ENCODE data around the gene ULBP3.

Gene ULBP3

GRCh38 chr6:150046943-150047342, 22.0 kb downstream of the ULBP3 start:
- no peak overlapping the region for H3K4me3 ChIP-seq (ENCODE audit: low read depth, low read length)
- DNase-seq (ENCODE audit: low read depth) = no peak
- TF ChIP-seq CTCF (IDR thresholded peaks at IDR 0.05; ENCODE audit: control insufficient read depth, extremely low read depth, insufficient read depth) = no peak

GRCh38 chr6:150044621-150045145, 24.2 kb downstream of the ULBP3 start:
- TF ChIP-seq CTCF (IDR thresholded peaks at IDR 0.05; ENCODE audit: control insufficient read depth, extremely low read depth, insufficient read depth) = no peak
- H3K4me3 ChIP-seq (ENCODE audit: low read depth, low read length) = no peak overlapping the region
- DNase-seq (ENCODE audit: low read depth) = no peak

- no peak for DNase-seq (ENCODE audit: low read depth)
- H3K4me3 ChIP-seq (ENCODE audit: low read depth, low read length) = no peak overlapping the region
These were observed 25.2 kb downstream of the ULBP3 start for GRCh38 chr6:150043501-150044412.

GRCh38 chr6:150043096-150043495, 25.8 kb downstream of the ULBP3 start:
- H3K4me3 ChIP-seq (ENCODE audit: low read depth, low read length) = no peak overlapping the region
- DNase-seq (ENCODE audit: low read depth) = no peak
- TF ChIP-seq CTCF (IDR thresholded peaks at IDR 0.05; ENCODE audit: control insufficient read depth, extremely low read depth, insufficient read depth) = no peak

More at GRCh38 chr6:150043501-150044412, 25.2 kb downstream of the ULBP3 start:
- TF ChIP-seq CTCF (IDR thresholded peaks at IDR 0.05; ENCODE audit: control insufficient read depth, extremely low read depth, insufficient read depth) = no peak

- TF ChIP-seq CTCF (IDR thresholded peaks at IDR 0.05; ENCODE audit: control insufficient read depth, extremely low read depth, insufficient read depth) = no peak
- H3K4me3 ChIP-seq (ENCODE audit: low read depth, low read length) = no peak overlapping the region
- no peak for DNase-seq (ENCODE audit: low read depth)
These were observed 30.5 kb downstream of the ULBP3 start for GRCh38 chr6:150038202-150039062.

GRCh38 chr6:150037526-150038201, 31.3 kb downstream of the ULBP3 start:
- no peak for TF ChIP-seq CTCF (IDR thresholded peaks at IDR 0.05; ENCODE audit: control insufficient read depth, extremely low read depth, insufficient read depth)
- H3K4me3 ChIP-seq (ENCODE audit: low read depth, low read length) = no peak overlapping the region
- no peak for DNase-seq (ENCODE audit: low read depth)
